Testis (tissue), 2 donors: ENCODE measurements around the gene CCNB2.
"Not testable (repeated sequence)": the region's sequence is repeated elsewhere in the genome, so short reads cannot be mapped to it uniquely, and the experiment has no call there.

Source experiments
- POLR2A ChIP-seq: fragments of 450-650 bp; IDR thresholded peaks from one replicate; pipeline ENCODE4 v1.6.1; 2017; ENCODE audit warnings: antibody characterized with exemption, mild to moderate bottlenecking, moderate library complexity
- TF ChIP-seq, protein P1 (sequence below), 3 experiments: fragments of 450-650 bp in 2 of 3; fragments of 200-600 bp in 1 of 3; sonication (generic) in 1 of 3; IDR thresholded peaks; one replicate each; pipeline ENCODE4 v1.5.1; 2016 to 2019; ENCODE audit warnings: antibody characterized with exemption in 3 of 3, mild to moderate bottlenecking in 2 of 3, moderate library complexity in 1 of 3

DNA sequence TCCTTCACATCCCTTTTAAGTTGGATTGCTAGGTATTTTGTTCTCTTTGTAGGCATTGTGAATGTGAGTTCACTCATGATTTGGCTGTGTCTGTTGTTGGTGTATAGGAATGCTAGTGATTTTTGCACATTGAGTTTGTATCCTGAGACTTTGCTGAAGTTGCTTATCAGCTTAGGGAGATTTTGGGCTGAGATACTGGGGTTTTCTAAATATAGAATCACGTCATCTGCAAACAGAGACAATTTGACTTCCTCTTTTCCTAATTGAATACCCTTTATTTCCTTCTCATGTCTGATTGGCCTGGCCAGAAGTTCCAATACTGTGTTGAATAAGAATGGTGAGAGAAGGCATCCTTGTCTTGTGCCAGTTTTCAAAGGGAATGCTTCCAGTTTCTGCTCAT, 22.3 kb downstream of the CCNB2 start:
- TF ChIP-seq, protein P1, sequence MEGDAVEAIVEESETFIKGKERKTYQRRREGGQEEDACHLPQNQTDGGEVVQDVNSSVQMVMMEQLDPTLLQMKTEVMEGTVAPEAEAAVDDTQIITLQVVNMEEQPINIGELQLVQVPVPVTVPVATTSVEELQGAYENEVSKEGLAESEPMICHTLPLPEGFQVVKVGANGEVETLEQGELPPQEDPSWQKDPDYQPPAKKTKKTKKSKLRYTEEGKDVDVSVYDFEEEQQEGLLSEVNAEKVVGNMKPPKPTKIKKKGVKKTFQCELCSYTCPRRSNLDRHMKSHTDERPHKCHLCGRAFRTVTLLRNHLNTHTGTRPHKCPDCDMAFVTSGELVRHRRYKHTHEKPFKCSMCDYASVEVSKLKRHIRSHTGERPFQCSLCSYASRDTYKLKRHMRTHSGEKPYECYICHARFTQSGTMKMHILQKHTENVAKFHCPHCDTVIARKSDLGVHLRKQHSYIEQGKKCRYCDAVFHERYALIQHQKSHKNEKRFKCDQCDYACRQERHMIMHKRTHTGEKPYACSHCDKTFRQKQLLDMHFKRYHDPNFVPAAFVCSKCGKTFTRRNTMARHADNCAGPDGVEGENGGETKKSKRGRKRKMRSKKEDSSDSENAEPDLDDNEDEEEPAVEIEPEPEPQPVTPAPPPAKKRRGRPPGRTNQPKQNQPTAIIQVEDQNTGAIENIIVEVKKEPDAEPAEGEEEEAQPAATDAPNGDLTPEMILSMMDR (IDR thresholded peaks at IDR 0.05) = not testable (repeated sequence)
- not testable (repeated sequence) for TF ChIP-seq POLR2A
